ENCODE data around the gene ZNF592.

- TF ChIP-seq TOX (CRISPR knock-in tag; IDR thresholded peaks at IDR 0.05; ENCODE audit: borderline replicate concordance) = no peak
- TF ChIP-seq ZC3H10 (CRISPR knock-in tag; IDR thresholded peaks at IDR 0.05) = no peak
- peak; percentile 72; the same call in 1 of the 2 replicates for TF ChIP-seq ZFP3 (CRISPR knock-in tag; IDR thresholded peaks at IDR 0.05)
- no peak for TF ChIP-seq ZNF70 (CRISPR knock-in tag; IDR thresholded peaks at IDR 0.05)
- TF ChIP-seq BACH2 (CRISPR knock-in tag; IDR thresholded peaks at IDR 0.05; ENCODE audit: borderline replicate concordance) = no peak
- no peak for TF ChIP-seq ARNTL (CRISPR knock-in tag; IDR thresholded peaks at IDR 0.05; ENCODE audit: borderline replicate concordance, low read depth)
- TF ChIP-seq ISL1 (CRISPR knock-in tag; IDR thresholded peaks at IDR 0.05) = no peak
- TF ChIP-seq ZFP30 (CRISPR knock-in tag; IDR thresholded peaks at IDR 0.05) = no peak
- no peak for TF ChIP-seq ZNF565 (CRISPR knock-in tag; conservative IDR thresholded peaks at IDR 0.05; ENCODE audit: low read depth)
- no peak for TF ChIP-seq RARB (CRISPR knock-in tag; IDR thresholded peaks at IDR 0.05)
- no peak for TF ChIP-seq OSR1 (CRISPR knock-in tag; IDR thresholded peaks at IDR 0.05)
- no peak for TF ChIP-seq PATZ1 (CRISPR knock-in tag; IDR thresholded peaks at IDR 0.05; ENCODE audit: borderline replicate concordance)
- no peak for TF ChIP-seq PPARA (CRISPR knock-in tag; IDR thresholded peaks at IDR 0.05; ENCODE audit: borderline replicate concordance)
Measured at GRCh38 chr15:84840741-84841429, 92.5 kb downstream of the ZNF592 start.
